ENCODE measurements around the gene ARID1A.
A peak's percentile ranks its signal among the peaks of the same experiment; 100 is the strongest.
"Not testable (repeated sequence)": the region's sequence is repeated elsewhere in the genome, so short reads cannot be mapped to it uniquely, and the experiment has no call there.

The ARID1A gene

GRCh38 chr1:26695356-26696118, at the start of gene ARID1A:
Gene ARID1A, plus strand, starts transcription at chr1:26696015. Its CDS starts 389 bp downstream, at chr1:26696404.
- peak; percentile 91 for DNase-seq

- DNase-seq, result no peak
Observed at GRCh38 chr1:26664802-26665201, 31.0 kb upstream of the ARID1A start.

GRCh38 chr1:26666855-26667254, 29.0 kb upstream of the ARID1A start:
- DNase-seq, result no peak

GRCh38 chr1:26668106-26668786, 27.6 kb upstream of the ARID1A start:
- not testable (repeated sequence) for DNase-seq

- DNase-seq, result peak in 1 of 2 experiments; percentile 57
Observed at GRCh38 chr1:26677306-26678115, 18.3 kb upstream of the ARID1A start.

- no peak for DNase-seq
Observed at GRCh38 chr1:26684763-26685508, 10.9 kb upstream of the ARID1A start.

- DNase-seq, result peak in 1 of 2 experiments; percentile 7
Observed at GRCh38 chr1:26686795-26687194, 9.0 kb upstream of the ARID1A start.

GRCh38 chr1:26689504-26689903, 6.3 kb upstream of the ARID1A start:
- DNase-seq, result no peak

GRCh38 chr1:26690157-26690556, 5.7 kb upstream of the ARID1A start:
- no peak for DNase-seq

GRCh38 chr1:26690576-26691031, 5.2 kb upstream of the ARID1A start:
- DNase-seq, result no peak

GRCh38 chr1:26692211-26692792, 3.5 kb upstream of the ARID1A start:
- DNase-seq, result peak; percentile 54 to 90

GRCh38 chr1:26692793-26693490, 2.9 kb upstream of the ARID1A start:
- peak; percentile 93 to 97 for DNase-seq

GRCh38 chr1:26693599-26694572, 1.9 kb upstream of the ARID1A start:
- no peak for DNase-seq

- no peak for DNase-seq
Observed at GRCh38 chr1:26694638-26695355, 1.0 kb upstream of the ARID1A start.

GRCh38 chr1:26696119-26696653, 371 bp downstream of the ARID1A start:
- peak in 1 of 2 experiments; percentile 34 for DNase-seq

GRCh38 chr1:26696654-26697430, 1.0 kb downstream of the ARID1A start:
- no peak for DNase-seq

- DNase-seq, result no peak
Observed at GRCh38 chr1:26697431-26697977, 1.7 kb downstream of the ARID1A start.
